Mammary epithelial cell (primary cell): ENCODE measurements around the gene DRD4.

Experiments
- CTCF ChIP-seq, 2 donors: IDR thresholded peaks in 1 of 2; conservative IDR thresholded peaks in 1 of 2; 2 replicates each; pipeline ENCODE4 v1.5.1; 2011 to 2012; ENCODE audit warnings: inconsistent platforms in 2 of 2, low read length in 2 of 2, mild to moderate bottlenecking in 2 of 2, control low read depth in 1 of 2, low read depth in 1 of 2; ENCODE audit not compliant: insufficient read depth in 1 of 2; ENCODE audit errors: extremely low read depth in 1 of 2
- EZH2 ChIP-seq: IDR thresholded peaks from 2 replicates; pipeline ENCODE4 v1.6.1; 2012; ENCODE audit warnings: low read length, inconsistent platforms, borderline replicate concordance

DNA sequence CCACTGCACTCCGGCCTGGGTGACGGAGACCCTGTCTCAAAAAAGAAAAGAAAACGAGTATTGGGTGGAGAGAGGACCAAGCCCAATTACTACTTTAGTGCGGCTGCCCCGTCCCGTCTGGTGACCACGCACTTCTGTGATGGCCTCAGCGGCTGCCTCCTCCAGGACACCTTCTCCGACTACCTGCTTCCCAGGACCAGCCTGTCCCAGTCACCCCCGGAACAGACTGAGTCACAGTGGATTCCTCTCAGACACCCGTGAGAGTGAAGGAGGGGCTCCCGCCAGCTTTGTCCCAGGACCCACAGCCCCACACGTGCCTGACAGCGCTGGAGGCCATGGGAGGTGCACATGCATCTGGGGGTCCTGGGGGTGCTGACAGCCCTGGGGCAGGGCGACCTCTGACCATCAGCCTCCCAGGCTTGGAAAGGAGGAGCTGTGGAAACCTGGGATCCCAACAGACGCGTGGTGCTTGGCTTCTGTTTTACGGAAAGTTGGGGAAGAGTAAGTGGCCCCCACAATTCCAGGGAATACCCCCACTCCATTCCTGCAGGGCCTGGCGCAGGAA is 4.8 kb downstream of the DRD4 start:
- no peak for TF ChIP-seq CTCF (conservative IDR thresholded peaks at IDR 0.05 in 1 of 2, IDR thresholded peaks at IDR 0.05 in 1 of 2; ENCODE audit: extremely low read depth in 1 of 2, insufficient read depth in 1 of 2, low read depth in 1 of 2, low read length in 2 of 2)
- TF ChIP-seq EZH2: no peak
